HG03432 (cell line): Measurements from ENCODE around the gene VSIR.
A peak's percentile ranks its signal among the peaks of the same experiment; 100 is the strongest.

Experiments used
- ATAC-seq: cut with Tn5 transposase; IDR thresholded peaks from one replicate; pipeline ENCODE4 v1.9.1; 2021; ENCODE audit warnings: mild to moderate bottlenecking, moderate library complexity; ENCODE audit not compliant: unreplicated experiment

VSIR gene

DNA sequence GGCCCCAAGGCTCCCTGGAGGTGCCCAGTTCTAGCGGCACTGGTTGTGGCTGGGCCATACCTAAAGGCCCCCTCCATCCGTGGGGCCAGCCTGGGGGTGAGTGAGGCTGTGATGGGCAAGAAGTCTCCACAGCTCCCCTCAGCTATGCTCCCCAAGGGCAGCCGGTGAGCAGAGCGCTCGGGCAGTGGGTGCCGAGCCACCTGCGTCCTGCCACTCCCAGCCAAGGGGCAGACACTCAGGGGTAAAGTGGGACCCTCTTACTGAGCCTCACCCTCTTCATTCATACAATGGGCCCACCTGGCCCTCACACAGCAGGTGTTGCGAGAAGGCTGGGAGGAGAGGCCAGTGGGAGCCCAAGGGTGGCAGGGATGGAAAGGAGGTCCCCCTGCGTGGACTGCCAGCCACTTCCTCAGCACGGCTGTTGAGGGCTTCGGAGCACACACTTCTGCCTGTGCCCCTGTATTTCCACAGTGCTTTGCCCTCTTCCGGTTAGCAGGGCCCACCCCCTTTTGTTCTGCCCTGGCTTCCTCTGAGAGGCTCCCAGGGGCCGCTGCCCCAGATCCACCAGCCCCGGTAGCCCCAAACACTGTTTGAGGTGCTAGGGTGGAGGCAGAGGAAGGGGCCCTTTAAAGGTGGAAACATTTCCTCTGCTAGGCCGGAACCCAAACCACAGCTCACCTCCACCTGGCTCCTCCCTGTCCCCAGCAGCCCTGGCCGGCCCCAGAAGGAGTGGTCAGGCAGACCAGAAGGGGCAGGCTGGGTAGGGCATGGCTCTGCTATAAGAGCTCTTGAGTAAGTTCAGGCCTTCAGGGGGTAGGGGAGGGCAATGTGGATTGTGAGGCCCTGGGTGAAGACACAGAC lies 37.4 kb downstream of the VSIR start:
- ATAC-seq = no peak

DNA sequence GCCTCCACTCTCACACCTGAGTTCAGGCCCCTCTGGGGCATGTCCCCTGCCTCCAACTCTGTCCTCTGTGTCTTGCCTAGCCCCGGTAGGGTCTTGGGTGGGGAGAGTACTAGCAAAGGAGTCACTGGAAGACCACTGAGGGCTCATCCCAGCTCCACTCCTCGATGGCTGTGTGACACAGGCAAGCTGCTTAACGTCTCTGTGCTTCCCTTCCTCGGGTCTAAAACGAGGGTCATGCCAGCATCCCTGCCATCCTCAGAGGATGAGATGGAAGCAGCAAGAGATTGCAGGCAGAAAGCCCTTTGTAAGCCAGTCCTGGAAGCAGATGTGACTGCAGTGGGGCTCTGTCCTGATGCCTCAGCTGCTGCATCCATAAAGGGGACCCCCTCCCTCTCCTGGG lies 38.5 kb downstream of the VSIR start:
- no peak for ATAC-seq

DNA sequence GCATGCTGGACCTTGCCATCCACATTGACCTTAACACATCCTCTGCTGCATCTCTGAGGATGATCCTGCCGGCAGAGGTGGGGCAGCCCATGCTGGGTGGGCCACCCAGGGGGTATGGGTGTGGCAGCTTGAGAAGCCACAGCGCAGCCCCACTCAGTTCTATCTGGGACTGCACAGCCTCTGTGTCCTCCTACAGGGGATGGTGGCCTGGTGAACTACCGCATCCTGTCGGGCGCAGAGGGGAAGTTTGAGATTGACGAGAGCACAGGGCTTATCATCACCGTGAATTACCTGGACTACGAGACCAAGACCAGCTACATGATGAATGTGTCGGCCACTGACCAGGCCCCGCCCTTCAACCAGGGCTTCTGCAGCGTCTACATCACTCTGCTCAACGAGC lies 41.5 kb downstream of the VSIR start:
- no peak for ATAC-seq

DNA sequence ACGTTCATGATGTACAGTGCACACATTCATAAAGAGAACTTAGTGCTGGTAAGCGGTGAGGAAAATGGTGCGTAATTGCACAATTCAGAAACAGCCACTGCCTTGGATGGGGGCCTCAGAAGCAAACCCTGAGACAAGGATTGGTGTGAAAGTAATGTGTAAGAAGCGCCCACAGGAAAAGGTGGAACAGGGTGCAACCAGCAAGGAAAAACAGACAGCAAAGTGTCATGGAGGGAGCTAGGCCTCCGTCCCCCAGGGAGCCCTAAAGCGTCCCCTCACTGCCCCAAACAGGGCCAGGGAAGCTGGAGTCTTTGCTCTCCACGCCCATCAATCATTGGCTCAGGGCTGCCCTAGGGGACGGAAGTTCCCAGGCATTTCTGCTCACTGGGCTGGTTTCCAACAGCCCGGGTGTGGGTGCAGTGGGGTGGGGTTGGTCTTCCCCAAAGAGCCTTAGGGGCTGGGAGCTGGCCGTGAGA lies 44.1 kb downstream of the VSIR start:
- no peak for ATAC-seq

DNA sequence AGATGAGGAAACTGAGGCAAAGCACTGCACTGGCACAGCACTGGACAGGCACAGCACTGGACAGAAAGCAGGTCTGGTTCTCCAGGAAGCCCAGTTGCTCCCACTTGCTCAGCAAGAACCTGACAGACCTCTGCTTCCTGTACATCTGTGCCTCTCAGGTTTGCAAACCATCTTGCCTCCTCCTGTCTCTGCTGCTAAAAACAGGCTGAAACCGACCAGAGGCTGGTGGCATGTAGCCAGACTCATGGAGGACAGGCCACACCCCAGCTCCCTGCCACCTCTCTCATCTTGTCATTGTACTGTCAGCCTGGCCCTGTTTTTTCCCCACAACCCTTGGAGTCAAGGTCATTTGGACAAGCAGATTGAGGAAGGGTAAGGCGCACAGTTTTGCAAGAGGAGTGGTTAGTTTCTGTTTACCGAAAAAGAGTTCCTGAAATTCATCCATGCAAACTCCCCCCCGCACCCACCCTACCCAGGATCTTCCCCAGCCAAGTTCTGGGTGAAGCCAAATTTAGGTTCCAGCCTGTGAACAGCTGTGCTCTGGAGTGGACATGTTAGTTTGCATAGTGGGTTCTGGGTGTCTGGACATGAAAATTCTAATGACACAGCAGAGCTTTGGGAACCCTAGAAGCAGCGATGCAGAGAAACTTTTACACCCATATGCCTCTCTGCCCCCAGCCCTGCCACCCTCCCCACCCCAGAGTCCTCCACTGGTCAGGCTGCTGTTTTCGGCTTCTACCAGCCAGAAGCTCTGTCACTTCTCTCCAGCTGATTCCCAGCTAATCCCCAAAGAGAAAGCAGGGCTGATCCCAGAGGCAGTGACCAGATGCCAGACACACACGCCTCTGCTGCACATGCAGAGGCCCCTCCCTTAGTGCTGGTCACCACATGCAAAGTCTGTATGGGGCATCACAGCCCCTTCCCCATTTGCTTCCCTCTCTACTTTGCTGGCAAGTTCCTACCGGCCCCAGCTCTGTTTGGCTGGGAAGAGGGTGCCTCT lies 45.3 kb downstream of the VSIR start:
- ATAC-seq = peak; percentile 54

DNA sequence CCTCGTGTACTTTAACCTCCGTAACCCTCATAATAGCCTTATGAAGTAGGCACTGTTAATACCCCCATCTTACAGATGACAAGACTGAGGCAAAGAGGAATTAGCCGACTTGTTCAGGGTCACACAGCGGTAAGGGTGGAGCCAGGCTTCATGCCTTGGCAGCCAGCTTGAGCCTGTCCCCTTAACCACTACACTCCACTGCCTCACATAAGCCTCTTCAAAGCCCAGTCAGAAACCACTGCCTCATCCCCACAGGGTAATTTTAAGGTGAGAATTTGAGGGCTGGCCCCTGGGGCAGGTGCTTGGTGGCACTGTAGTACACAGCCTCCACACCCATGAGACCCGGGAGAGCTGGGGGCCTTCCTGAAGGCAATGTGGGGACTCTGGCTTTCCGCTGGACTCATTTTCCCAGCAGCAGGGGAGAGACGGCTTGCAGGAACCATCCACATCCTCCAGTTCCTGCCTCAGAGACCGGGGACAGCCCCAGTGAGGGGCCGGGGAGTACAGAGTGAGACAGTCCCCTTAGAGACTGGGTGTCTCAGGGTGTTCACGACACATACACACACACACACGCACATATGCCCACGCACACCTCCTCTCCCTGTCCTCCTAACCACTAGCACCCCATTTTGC lies 46.1 kb downstream of the VSIR start:
- peak; percentile 61 for ATAC-seq

DNA sequence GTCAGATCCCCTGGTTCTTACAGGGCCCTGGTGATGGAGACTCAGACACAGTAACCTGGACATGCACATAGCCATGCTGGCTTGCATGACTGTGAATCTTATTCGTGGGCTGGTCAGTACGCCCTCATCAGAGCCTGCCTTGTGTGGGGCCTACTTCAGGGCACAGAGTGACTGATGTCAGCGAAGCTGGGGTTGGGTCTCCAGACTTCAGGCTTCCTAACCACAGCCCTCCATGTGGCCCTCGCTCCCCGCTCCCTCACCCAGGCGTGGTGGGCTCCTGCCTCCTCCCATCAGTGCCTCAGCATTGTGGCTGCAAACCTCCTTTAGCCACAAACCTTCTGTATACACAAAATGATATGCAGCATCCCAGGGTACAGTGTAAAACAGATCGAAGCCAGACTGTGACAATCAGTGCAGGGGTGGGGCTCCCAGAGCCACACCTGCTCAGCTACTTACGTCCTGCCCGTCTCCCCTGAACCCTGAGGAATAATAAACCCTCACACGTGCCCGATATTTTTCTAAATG lies 46.7 kb downstream of the VSIR start:
- ATAC-seq = no peak

DNA sequence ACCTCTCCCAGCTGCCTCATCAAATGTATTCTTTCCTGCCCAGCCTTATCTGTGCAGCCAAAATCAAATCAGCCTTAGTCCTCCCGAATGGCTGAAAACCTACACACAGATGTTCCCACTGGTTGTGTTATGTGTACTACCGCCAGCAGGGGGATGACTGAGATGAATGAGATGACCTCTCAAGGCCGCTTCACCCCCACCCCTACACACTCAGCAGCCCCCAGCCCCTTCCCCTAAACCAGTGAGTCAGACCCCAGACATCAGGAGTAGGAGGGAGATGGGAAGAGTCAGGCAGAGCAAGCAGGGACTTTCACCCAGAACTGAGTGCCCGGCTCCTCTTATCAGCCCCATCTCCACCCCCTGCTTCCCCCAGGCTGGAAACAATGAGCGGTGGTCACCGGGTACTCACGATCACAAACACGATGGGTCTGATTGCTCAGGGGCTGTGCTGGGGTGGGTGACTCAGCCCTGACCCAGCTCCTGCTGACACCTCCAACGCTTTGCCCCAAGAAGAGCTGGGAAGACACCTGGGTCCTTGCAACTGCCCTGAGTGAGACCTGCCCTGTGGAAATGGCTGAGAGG lies 47.2 kb downstream of the VSIR start:
- no peak for ATAC-seq

DNA sequence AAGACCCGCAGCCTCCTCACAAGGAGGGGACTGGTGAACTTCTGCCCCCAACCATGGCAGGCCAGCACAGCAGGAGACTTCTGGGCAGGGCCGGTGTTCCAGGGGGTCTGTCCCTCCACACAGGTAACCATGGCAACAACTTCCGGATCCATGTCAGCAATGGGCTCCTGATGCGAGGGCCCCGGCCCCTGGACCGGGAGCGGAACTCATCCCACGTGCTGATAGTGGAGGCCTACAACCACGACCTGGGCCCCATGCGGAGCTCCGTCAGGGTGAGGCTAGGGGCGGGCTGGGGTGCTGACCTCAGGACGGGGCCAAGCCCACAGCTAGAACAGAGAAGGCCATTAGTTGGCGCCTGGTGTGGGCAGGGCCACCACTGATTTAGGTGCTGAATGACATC lies 48.1 kb downstream of the VSIR start:
- no peak for ATAC-seq

DNA sequence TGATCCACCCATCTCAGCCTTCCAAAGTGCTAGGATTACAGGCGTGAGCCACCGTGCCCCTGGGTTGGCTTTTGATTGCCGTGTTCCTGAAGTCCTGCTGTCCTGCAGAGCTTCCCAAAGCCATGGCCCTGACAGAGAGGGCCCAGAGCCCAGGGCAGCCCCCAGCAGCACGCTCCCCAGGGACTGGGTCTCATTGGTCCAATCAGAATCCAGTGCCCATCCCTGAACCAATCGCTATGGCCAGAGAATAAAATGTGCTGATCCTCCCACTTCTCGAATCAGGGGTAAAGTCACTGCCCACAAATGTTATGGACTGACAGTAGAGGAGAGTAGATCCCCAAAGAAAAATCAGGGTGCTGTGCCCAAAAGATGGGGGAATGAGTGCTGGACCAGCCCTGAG lies 48.8 kb downstream of the VSIR start:
- no peak for ATAC-seq

DNA sequence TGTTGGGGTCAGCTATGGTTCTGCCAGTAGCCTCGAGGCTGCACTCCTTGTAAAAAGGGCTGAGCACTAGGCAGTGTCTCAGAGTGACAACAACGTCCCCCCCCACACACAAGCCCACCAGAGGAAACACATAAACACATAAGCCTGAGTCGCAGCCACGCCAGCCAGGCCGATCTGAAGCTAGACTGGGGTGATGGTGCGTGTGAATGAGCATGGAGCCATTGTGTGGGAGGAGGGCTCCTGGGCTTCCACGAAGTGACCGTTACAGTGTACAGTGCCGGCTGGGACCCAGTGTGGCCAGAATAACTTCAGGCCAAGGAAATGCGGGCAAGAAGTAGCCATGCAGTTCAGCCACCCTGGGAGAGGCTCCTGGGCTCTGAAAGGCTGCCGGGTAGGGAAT lies 50.0 kb downstream of the VSIR start:
- ATAC-seq = no peak

DNA sequence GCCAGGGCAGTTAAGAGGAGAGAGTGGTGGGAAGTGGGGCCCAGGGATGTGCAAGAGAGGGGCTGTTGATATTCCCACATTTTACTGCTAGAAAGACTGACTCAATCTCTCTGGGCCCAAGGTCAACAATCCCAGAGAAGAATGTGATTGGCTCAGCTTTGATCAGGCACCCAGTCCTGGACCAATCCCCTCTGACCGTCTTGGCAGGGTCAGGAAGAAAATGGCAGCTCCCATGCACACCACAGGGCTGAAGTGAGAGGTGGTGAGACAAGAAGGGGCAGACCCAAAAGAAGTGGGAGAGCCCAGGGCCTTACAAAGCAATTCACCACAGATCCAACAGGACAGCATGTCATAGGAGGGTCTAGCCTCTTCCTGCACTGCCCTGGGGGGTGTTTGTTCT lies 50.5 kb downstream of the VSIR start:
- no peak for ATAC-seq

DNA sequence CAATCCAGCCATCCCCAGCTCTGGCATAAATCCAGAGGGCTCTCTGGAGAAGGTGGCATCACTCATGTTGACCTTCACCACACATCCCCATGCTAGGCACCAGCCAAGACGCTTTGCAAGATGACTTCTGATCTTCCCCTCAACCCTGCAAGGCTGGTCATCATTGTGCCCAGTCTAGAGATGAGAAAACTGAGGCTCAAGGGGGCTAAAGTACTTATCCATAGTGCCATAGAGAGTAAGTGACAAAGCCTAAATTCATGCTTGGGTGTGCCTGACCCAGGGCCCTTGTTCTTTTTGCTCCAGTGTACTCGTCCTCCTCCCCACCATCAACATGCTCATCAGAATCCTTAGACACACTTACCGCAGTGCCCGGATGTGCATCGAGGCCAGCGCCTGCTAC lies 52.0 kb downstream of the VSIR start:
- ATAC-seq = no peak

DNA sequence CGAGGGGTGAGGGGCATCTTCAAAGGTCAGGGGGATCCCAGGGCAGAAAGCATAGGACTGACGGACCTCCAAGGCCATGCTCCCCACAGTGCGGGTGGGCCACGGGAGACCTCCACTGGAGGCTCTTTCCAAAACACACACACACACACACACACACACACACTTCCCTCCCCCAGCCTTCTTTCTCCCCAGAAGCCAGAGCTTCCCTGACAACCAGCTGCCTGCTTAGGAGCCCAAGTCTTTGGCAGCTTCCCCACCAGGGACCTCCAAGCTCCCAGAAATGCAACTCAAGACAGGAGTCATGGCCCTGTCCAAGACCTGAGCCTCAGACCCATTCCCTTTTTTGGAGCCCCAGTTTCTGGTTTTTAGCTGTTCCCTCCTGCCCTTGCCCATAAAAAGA lies 53.0 kb downstream of the VSIR start:
- ATAC-seq = no peak

DNA sequence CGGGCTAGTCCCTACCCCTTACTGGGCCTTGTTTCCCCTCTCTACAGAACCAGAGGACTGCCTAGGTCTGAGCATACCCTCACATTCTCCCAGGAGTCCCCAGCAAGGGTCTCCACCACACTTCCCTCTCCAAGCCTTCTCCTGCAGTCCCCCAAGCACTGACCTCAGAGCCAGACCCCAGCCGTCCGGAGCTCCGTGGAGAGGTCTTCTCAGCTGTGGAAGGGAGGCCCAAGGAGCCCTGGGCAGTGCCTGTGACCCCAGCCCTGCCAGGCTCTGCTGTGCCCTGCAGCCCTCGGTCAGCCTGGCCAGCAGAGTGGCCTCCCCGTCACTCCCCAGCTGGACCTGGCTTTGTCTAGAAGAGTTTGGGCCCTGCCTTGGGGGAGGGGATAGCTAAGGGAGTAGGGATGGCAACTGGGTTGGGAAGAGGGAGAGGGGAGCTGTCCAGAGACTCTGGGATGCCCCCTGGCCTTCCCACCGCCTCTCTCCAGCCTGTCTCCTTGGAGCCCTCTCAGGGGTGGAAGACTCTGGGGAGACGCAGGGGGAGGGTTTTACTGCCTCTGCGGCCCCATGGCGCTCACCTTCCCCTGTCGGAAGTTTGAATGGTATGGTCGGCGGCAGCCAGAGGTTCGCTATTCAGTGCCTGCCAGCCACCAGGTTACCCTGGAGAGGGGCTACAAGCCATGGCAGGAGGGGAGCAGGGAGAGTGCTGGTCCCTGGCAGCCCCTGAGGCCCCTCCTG lies 53.7 kb downstream of the VSIR start, which contains the start of gene C10orf105:
C10orf105 (minus strand) TSS at position 315 of the 738 bp plus-strand sequence. CDS start 3,441 bp downstream, outside the sequence.
- ATAC-seq = no peak

DNA sequence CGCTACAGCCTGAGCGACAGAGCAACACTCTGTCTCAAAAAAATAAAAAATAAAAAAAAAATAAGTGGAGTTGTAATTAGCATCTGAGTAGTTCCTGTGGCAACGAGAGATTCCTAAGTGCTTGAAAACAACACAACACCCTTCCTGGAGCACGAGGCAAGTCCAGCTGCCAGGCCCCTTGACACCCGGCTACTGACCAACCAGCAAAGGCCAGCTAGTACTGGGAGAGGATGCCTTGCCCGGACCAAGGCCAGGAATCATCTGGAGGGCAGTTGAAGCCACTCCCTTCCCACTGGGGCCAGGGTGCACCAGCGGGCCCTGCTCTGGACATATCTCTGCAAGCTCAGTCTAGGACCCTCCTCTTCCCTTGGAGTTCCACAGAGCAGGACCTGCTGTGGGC lies 54.3 kb downstream of the VSIR start:
- ATAC-seq = no peak

DNA sequence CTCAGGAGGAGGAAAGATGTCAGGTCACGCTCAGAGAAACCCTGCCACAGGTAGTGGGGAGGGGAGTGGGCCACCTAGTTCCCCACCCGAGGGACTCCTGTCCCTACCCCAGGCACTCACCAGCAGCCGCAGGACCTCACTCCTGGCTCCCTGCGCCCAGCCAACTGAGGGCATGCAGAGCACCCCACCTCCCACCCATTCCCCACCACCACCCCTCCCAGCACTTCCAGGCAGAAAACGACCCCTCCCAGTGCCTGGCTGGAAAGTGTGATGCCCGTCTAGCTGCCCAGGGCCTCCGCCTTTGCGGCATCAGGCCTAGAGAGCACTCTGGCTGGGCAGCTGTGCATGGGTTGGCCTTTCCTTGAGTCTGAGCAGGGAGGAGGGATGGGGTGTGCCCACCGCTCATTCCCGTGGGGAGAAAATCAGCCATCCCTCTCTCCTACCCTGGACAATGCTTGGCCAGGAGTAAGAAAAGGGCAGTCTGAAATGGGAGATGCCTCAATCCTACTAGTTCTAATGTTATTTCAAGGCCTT lies 55.1 kb downstream of the VSIR start:
- no peak for ATAC-seq

DNA sequence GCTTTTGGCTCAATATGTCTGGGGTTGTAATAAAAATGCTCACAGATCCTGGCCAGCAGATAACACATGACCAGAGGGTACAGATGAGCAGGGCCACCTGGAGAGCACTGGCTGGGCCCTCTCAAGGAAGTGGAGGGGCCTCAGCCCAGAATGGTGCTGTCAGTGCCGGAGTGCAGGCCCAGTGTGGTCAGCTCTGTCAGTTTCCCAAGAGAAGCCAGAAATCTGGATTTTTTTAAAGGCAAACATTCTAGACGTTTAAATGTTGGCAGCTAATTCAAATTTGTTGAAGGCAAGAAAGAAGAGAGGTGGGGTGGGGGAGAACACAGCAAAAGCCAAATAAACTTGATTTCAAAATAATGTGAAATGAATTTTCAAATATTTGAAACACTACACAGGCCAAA lies 55.8 kb downstream of the VSIR start:
- ATAC-seq = no peak

DNA sequence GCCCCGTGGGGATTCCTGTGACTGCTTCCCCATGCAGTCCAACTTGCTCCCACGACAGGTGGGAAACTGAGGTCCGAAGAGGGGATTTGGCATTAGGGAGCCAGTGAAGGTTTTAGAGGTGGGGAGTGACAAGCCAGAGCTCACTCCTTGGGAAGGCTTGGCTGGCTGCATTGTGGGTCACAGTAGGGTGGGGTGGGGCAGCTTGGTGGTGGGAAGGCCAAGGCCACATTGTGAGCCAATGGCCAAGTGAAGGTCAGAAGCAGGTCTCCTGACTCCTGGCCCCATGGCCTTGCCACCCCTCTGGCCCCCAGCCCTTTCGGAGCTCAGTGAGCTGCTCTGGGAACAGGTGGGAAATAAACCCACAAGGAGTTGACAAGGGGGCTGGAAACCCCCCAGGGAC lies 56.3 kb downstream of the VSIR start:
- ATAC-seq = no peak

DNA sequence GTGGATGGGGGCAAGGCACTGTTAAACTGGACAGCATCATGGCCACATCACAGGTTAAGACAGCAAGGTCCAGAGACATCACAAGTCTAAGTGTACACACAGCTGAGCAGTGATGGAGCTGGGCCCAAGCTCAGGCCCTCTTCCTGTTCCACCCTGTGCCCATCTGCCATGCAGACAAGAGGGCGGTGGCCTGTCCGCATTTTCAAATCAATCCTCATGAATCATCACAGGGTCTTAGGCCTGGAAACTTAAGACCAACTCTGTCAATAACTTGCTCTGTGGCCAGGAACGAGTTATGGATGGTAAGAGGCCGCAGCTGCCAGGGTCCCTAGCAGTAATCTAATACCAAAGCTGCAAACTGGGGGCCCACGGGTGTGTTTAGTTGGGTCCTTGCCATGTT lies 56.9 kb downstream of the VSIR start:
- ATAC-seq = no peak
